Measurements from ENCODE around the gene C1orf53. TPM values are rescaled to one million over a fixed set of nuclear protein-coding genes. Genes with fewer than 3 reads are reported as not detected.
"Not testable (repeated sequence)": the region's sequence is repeated elsewhere in the genome, so short reads cannot be mapped to it uniquely, and the experiment has no call there.

Gene C1orf53
- total RNA-seq, 4 donors from 2014 or later, result 2.1 to 4.8 (median 3.8) TPM; not detected in 1

- H3K27me3 ChIP-seq, result peaks cover 20 to 34% (median 27%) of the 10 kb centered on the region in 3 donors
- TF ChIP-seq CTCF (IDR thresholded peaks at IDR 0.05 in 4 of 5, conservative IDR thresholded peaks at IDR 0.05 in 1 of 5) (no peak), POLR2A (IDR thresholded peaks at IDR 0.05) (no peak)
- in situ Hi-C loops (cut with MboI; ENCODE audit: low sequenced_read_pairs in 4 of 4), result no loop called here
These were observed 35.0 kb downstream of the C1orf53 start for GRCh38 chr1:197937381-197937780.

GRCh38 chr1:197937892-197938291, 35.5 kb downstream of the C1orf53 start:
- peaks cover 15 to 28% (median 24%) of the 10 kb centered on the region in 3 donors for H3K27me3 ChIP-seq

More at GRCh38 chr1:197937381-197937780, 35.0 kb downstream of the C1orf53 start:
- Histone ChIP-seq H3K27ac (no peak overlapping the region), H3K9me3 (no peaks in the 10 kb centered on the region), H3K4me3 (no peak overlapping the region), H3K4me1 (no peaks in the 10 kb centered on the region), H3K36me3 (no peaks in the 10 kb centered on the region)
- DNase-seq, result no peak
- no peak for ATAC-seq
- intact Hi-C loops (cut with DNase I; ENCODE audit: low total_unique reads), result no loop called here

GRCh38 chr1:197939159-197939980, 36.9 kb downstream of the C1orf53 start:
- in situ Hi-C loops (cut with MboI; ENCODE audit: low sequenced_read_pairs in 4 of 4), result not testable (repeated sequence)

More at GRCh38 chr1:197937892-197938291, 35.5 kb downstream of the C1orf53 start:
- H3K36me3 ChIP-seq, result no peaks in the 10 kb centered on the region
- ATAC-seq (no peak), DNase-seq (no peak)
- H3K9me3 ChIP-seq, result no peaks in the 10 kb centered on the region
- TF ChIP-seq CTCF (IDR thresholded peaks at IDR 0.05 in 4 of 5, conservative IDR thresholded peaks at IDR 0.05 in 1 of 5) (no peak), POLR2A (IDR thresholded peaks at IDR 0.05) (no peak)
- no peak overlapping the region for H3K27ac ChIP-seq
- in situ Hi-C loops (cut with MboI; ENCODE audit: low sequenced_read_pairs in 4 of 4), result no loop called here
- H3K4me3 ChIP-seq, result no peak overlapping the region
- H3K4me1 ChIP-seq, result no peaks in the 10 kb centered on the region
- intact Hi-C loops (cut with DNase I; ENCODE audit: low total_unique reads), result no loop called here

GRCh38 chr1:197942042-197942441, 39.6 kb downstream of the C1orf53 start:
- in situ Hi-C loops (cut with MboI; ENCODE audit: low sequenced_read_pairs in 4 of 4), result no loop called here
- ATAC-seq (no peak), DNase-seq (no peak)
- Histone ChIP-seq H3K27me3 (peaks cover 0 to 6% (median 0%) of the 10 kb centered on the region in 3 donors), H3K4me1 (no peaks in the 10 kb centered on the region), H3K4me3 (no peak overlapping the region), H3K9me3 (no peaks in the 10 kb centered on the region), H3K27ac (no peak overlapping the region), H3K36me3 (no peaks in the 10 kb centered on the region)
- intact Hi-C loops (cut with DNase I; ENCODE audit: low total_unique reads), result no loop called here
- TF ChIP-seq CTCF (IDR thresholded peaks at IDR 0.05 in 4 of 5, conservative IDR thresholded peaks at IDR 0.05 in 1 of 5) (no peak), POLR2A (IDR thresholded peaks at IDR 0.05) (no peak)

More at GRCh38 chr1:197939159-197939980, 36.9 kb downstream of the C1orf53 start:
- H3K9me3 ChIP-seq; H3K36me3 ChIP-seq; H3K4me3 ChIP-seq; H3K4me1 ChIP-seq; H3K27ac ChIP-seq; intact Hi-C loops (cut with DNase I; ENCODE audit: low total_unique reads); ATAC-seq; DNase-seq: not testable (repeated sequence)
- peaks cover 4 to 15% (median 15%) of the 10 kb centered on the region in 3 donors for H3K27me3 ChIP-seq

GRCh38 chr1:197944485-197944884, 42.1 kb downstream of the C1orf53 start:
- Histone ChIP-seq H3K36me3 (no peaks in the 10 kb centered on the region), H3K9me3 (no peaks in the 10 kb centered on the region), H3K27ac (no peak overlapping the region), H3K4me3 (no peak overlapping the region), H3K4me1 (no peaks in the 10 kb centered on the region), H3K27me3 (no peaks in the 10 kb centered on the region)
- in situ Hi-C loops (cut with MboI; ENCODE audit: low sequenced_read_pairs in 4 of 4) (no loop called here), intact Hi-C loops (cut with DNase I; ENCODE audit: low total_unique reads) (no loop called here)
- DNase-seq, result no peak
- ATAC-seq, result no peak
- TF ChIP-seq POLR2A (IDR thresholded peaks at IDR 0.05), result no peak
- no peak for TF ChIP-seq CTCF (IDR thresholded peaks at IDR 0.05 in 4 of 5, conservative IDR thresholded peaks at IDR 0.05 in 1 of 5)
